Activated gamma-delta T cell treated with Interleukin-2 at 50 U/mL for 16 hours (primary cell): ENCODE data around the gene TBC1D5.

Source experiments
- DNase-seq: peaks from one replicate; pipeline ENCODE4 v3.0.0-alpha.2; 2020

Gene TBC1D5

DNA sequence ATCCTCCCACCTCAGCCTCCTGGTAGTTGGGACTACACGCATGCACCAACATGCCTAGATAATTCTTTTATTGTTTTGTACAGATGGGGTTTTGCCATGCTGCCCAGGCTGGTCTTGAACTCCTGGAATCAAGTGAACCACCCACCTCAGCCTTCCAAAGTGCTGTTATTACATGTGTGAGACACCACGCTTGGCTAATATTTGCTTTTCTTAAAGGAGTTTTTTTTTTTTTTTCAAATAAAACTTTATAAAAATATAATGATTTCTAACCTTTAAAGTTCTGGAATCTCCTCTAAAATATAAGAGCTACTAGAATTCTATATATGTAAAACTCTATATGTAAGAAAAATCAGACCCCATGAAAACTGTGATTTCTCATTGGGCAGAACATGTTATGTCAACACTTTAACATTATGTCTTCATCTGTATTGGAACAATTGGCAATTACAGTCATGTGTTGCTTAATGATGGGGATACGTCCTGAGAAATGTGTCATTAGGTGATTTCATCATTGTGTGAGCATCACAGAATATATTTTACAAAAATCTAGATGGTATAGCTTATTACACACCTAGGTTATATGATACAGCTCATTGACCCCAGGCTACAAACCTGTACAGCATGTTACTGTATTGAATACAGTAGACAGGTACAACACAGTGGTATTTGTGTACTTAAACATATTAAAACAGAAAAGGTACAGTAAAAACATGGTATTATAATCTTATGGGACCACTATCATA, 480.6 kb downstream of the TBC1D5 start:
- DNase-seq, result no peak

DNA sequence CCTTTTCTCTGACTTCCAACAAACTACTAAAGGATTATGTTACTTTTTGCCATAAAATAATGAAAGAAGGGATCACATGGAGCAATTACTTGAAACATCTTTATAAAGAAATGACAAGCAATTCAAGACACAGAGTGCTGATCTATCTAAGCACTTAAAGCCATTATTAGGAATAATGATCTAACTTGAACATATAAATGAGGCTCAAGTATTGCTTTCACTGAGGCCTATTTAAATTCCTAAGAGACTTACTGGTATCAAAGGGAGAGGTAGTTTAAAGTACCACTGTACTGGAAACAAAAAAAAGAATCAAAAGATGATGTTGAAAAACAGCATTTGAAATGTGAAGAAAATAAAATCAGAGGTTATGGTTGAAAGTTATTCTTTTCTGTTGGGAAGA, 482.2 kb downstream of the TBC1D5 start:
- no peak for DNase-seq

DNA sequence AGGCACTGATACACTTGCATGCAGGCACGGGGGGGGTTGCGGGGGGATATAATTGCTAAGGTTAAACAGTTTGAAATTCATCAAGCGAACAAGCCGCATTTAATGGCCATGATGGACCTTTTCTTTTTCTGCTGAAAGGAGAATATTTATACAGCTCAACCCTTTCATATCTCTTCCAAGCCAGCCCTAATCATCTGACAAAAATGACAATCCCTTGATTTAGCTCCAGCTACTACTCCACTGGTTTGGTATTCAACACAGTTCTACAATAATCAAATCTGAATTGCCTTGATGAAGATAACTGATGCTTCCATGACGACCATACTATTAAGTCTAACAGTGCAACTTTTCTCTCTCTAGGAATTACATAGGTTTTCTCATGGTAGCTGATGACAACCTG, 482.7 kb downstream of the TBC1D5 start:
- DNase-seq, result no peak

GRCh38 chr3:17258823-17259436, 483.5 kb downstream of the TBC1D5 start:
- peak; percentile 17 for DNase-seq

DNA sequence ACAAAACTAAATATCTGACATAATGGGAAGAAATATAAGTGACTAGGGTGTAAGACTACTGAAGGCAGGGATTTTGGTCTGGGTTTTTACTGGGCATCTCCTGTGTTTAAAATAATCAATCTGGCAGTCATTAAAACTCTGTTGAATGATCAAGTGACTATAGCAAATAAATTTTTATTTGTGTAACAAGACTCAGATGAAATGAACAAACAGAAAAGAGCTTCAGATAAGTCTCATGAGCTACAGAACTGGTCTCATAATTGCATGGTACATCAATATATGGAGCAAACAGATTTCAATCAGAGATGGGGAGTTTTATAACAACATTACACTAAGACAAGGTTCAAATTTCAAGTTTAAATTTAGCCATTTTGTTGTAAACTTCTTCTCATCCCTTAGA, 485.2 kb downstream of the TBC1D5 start:
- no peak for DNase-seq

GRCh38 chr3:17243621-17244020, 498.8 kb downstream of the TBC1D5 start:
- DNase-seq, result no peak

- DNase-seq, result no peak
Measured at GRCh38 chr3:17239417-17239816, 503.0 kb downstream of the TBC1D5 start.

DNA sequence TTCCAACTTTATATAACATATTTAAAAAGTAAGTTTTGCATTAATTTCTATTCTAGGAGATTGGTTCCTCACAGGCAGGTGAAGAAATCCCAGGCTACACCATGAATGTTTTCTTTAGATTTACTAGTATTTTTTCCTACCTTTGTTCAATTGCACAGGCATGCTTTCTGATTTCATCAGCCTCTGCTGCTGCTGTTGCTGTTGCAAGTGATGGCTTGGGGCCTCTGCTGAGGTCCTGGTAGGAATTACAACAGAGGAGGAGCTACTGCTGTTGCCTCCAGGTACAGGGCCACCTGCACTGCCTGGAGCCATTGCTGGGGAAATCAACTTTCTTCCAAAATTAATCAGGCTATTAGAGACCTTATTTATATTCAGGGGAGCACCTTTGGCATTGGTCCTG, 504.4 kb downstream of the TBC1D5 start:
- no peak for DNase-seq

DNA sequence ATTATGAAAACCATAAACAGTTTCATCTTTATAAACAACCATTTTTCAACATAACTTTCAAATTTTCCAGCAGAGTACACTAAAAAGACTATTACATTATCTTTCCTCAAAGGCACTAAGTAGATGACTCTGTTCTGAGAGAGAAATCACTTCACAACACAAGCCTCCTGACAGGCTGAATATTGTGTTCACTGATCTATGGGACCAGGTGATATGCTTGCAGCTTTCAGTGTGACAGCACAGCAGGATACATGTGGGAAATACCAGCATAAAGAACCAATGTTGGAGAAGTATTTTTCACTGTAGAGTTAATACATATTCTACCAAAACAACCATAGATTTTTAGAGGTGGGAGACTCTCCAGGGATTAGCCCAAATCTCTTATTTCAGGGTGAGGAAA, 507.1 kb downstream of the TBC1D5 start:
- DNase-seq, result no peak

- no peak for DNase-seq
Measured at GRCh38 chr3:17234382-17234781, 508.0 kb downstream of the TBC1D5 start.

GRCh38 chr3:17233398-17233800, 509.0 kb downstream of the TBC1D5 start:
- peak; percentile 29 for DNase-seq

- DNase-seq, result no peak
Measured at GRCh38 chr3:17232442-17232841, 510.0 kb downstream of the TBC1D5 start.

- DNase-seq, result no peak
Measured at GRCh38 chr3:17231537-17232261, 510.7 kb downstream of the TBC1D5 start.

- DNase-seq, result no peak
Measured at GRCh38 chr3:17227472-17227871, 515.0 kb downstream of the TBC1D5 start.

GRCh38 chr3:17221529-17221928, 520.9 kb downstream of the TBC1D5 start:
- no peak for DNase-seq

- DNase-seq, result no peak
Measured at GRCh38 chr3:17219593-17219992, 522.8 kb downstream of the TBC1D5 start.

- no peak for DNase-seq
Measured at GRCh38 chr3:17218587-17218986, 523.8 kb downstream of the TBC1D5 start.

- DNase-seq, result no peak
Measured at GRCh38 chr3:17217588-17217987, 524.8 kb downstream of the TBC1D5 start.

- DNase-seq, result no peak
Measured at GRCh38 chr3:17213102-17213501, 529.3 kb downstream of the TBC1D5 start.

DNA sequence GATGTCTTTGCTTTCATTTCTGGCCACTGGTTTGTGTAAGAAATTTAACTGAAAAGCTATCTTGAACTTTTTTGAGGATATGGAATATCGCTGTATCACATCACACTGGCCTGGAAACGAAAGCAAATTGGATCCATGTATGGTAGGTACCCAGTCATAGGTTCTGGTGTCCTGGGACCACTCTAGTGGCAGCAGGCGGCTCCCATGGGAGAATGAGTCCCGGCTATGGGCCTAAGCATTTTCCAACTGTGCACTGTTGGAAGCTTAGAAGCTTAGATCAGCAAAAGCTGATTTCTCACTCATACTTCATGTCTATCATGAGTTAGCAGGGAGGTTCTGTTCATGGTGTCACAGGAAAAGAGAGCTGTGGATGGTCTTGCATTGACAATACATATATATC, 534.5 kb downstream of the TBC1D5 start:
- no peak for DNase-seq

DNA sequence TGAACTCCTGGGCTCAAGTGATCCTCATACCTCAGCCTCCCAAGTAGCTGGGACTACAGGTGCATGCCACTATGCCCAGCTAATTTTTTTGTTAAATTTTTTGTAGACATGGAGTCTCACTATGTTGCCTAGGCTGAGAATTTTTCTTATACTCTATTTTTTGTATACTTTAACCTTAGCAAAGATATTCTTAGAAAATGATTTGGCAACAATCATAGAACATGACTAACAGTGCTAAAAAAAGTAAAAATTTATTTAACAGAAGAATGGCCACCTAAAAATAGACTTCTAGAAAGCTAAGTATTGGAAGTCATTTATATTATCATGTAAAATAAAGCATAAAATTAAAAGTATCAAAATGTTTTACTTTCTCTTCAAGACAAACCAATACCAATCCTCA, 535.4 kb downstream of the TBC1D5 start:
- DNase-seq, result no peak

DNA sequence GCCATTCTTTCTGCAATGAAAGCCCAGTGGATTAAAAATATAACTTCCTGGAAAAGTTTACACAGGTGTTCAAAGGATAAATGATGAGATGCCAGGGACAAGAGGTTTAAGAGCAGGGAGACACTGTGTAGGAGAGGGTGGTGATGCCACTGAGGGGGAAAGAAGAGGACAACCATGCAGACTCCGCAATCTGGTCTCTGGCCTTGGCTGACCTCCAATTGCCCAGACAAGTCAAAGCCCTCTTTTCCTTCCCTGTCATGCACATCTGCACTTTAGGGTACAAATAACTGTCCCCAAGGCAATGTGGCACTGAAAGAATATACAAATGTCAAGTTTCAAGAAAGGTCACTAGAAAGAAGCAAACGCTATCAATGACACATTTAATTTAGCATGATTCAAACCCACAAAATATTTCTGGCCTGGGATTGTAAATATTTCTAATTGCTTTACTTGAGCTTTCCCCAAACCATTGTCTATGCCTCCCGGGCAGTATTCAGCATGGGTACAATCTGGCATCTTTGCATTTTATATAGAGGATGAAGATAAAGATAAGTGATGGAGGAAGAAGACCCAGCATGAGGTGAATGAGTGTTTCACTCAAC, 538.3 kb downstream of the TBC1D5 start:
- DNase-seq, result no peak

- DNase-seq, result no peak
Measured at GRCh38 chr3:17201538-17201937, 540.9 kb downstream of the TBC1D5 start.
